Measurements from ENCODE around the gene LINC00632. TPM values are rescaled to one million over a fixed set of nuclear protein-coding genes. Genes with fewer than 3 reads are reported as not detected.

The LINC00632 gene
- total and polyA plus RNA-seq, 4 donors, result 0.57 to 106 (median 56.5) TPM

GRCh38 chrX:140766024-140766611 lies 56.6 kb downstream of the LINC00632 start:
- peak overlapping the region in 1 of 2 donors; percentile 75 for H3K9ac ChIP-seq (ENCODE audit: insufficient read depth in 1 of 2, low read length in 2 of 2)
- H3K4me1 ChIP-seq (ENCODE audit: control insufficient read depth in 5 of 5, insufficient read depth in 5 of 5, low read length in 5 of 5), result peaks cover 0 to 4% (median 0%) of the 10 kb centered on the region in 5 donors
- no peak overlapping the region for H3K4me3 ChIP-seq
- no peaks in the 10 kb centered on the region for H3K9me3 ChIP-seq (ENCODE audit: control insufficient read depth in 4 of 4, insufficient read depth in 3 of 4, low read length in 3 of 4)
- no peaks in the 10 kb centered on the region for H3K36me3 ChIP-seq (ENCODE audit: control insufficient read depth in 4 of 4, insufficient read depth in 4 of 4, low read length in 4 of 4)
- peaks cover 0 to 6% (median 5%) of the 10 kb centered on the region in 3 donors for H3K27me3 ChIP-seq (ENCODE audit: control insufficient read depth in 3 of 3, insufficient read depth in 3 of 3, low read length in 2 of 3)
- no peak overlapping the region for H3K27ac ChIP-seq (ENCODE audit: low read depth in 1 of 2, low read length in 1 of 2)
- 11% methylated on average over 8 of the region's 8 CpGs for WGBS, 2 donors
- peak; percentile 66 to 87 (median 83) for DNase-seq
- TF ChIP-seq CTCF (IDR thresholded peaks at IDR 0.05; ENCODE audit: control extremely low read depth, extremely low read depth), result peak; percentile 49
- ATAC-seq (ENCODE audit: insufficient read depth, low FRiP score), result no peak

DNA sequence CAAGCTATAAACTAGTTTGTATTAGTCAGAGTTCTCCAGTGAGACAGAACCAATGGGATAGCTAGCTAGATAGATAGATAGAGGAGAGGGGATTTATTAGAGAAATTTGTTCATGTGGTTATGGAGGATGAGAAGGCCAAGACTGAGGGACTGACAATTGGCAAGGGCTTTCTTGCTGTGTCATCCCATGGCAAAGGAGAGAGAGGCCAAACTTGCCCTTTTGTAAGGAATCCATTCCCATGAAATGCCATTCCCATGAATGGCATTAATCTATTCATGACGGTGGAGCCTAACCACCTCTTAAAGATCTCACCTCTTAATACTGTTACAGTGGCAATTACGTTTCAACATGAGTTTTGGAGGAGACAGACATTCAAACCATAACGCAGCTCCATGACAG lies 58.1 kb downstream of the LINC00632 start:
- no peaks in the 10 kb centered on the region for H3K36me3 ChIP-seq (ENCODE audit: control insufficient read depth in 4 of 4, insufficient read depth in 4 of 4, low read length in 4 of 4)
- no peak for ATAC-seq (ENCODE audit: insufficient read depth, low FRiP score)

DNA sequence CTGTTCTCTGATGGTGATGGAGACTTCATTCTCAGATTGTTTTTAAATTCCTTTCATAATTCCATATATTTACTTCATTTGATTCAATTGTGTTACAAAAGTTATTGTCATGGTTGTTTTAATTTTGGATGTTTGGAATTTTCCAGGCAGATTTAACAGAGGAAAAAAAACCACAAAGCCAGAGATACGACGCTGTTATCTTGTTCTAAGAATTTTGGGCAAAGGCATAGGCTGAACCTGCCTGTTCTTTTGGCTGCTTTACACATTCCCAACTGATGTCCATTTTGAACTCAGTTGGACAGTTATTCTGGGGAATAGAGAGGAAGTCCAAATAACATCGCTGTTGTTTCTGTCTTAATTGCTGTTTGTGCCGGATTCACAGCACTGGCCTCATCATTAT lies 65.7 kb downstream of the LINC00632 start:
- WGBS, 2 donors, result 89 to 94% methylated on average over 4 of the region's 4 CpGs
- no peaks in the 10 kb centered on the region for H3K36me3 ChIP-seq (ENCODE audit: control insufficient read depth in 4 of 4, insufficient read depth in 4 of 4, low read length in 4 of 4)
- no peak overlapping the region for H3K27ac ChIP-seq (ENCODE audit: low read depth in 1 of 2, low read length in 1 of 2)
- peaks cover 0 to 4% (median 0%) of the 10 kb centered on the region in 4 donors for H3K9me3 ChIP-seq (ENCODE audit: control insufficient read depth in 4 of 4, insufficient read depth in 3 of 4, low read length in 3 of 4)
- no peaks in the 10 kb centered on the region for H3K4me1 ChIP-seq (ENCODE audit: control insufficient read depth in 5 of 5, insufficient read depth in 5 of 5, low read length in 5 of 5)
- H3K9ac ChIP-seq (ENCODE audit: insufficient read depth in 1 of 2, low read length in 2 of 2), result no peak overlapping the region
- H3K27me3 ChIP-seq (ENCODE audit: control insufficient read depth in 3 of 3, insufficient read depth in 3 of 3, low read length in 2 of 3), result peaks cover 0 to 6% (median 0%) of the 10 kb centered on the region in 3 donors
- H3K4me3 ChIP-seq, result no peak overlapping the region
- no peak for TF ChIP-seq CTCF (IDR thresholded peaks at IDR 0.05; ENCODE audit: control extremely low read depth, extremely low read depth)
- no peak for DNase-seq
- peak; percentile 19 for ATAC-seq (ENCODE audit: insufficient read depth, low FRiP score)

More for the DNA sequence above, 58.1 kb downstream of the LINC00632 start:
- DNase-seq, result no peak
- 64 to 74% methylated on average over 3 of the region's 3 CpGs for WGBS, 2 donors
- no peak overlapping the region for H3K27ac ChIP-seq (ENCODE audit: low read depth in 1 of 2, low read length in 1 of 2)
- peaks cover 0 to 4% (median 0%) of the 10 kb centered on the region in 5 donors for H3K4me1 ChIP-seq (ENCODE audit: control insufficient read depth in 5 of 5, insufficient read depth in 5 of 5, low read length in 5 of 5)
- TF ChIP-seq CTCF (IDR thresholded peaks at IDR 0.05; ENCODE audit: control extremely low read depth, extremely low read depth), result no peak
- H3K9ac ChIP-seq (ENCODE audit: insufficient read depth in 1 of 2, low read length in 2 of 2), result no peak overlapping the region
- peaks cover 0 to 6% (median 5%) of the 10 kb centered on the region in 3 donors for H3K27me3 ChIP-seq (ENCODE audit: control insufficient read depth in 3 of 3, insufficient read depth in 3 of 3, low read length in 2 of 3)
- no peak overlapping the region for H3K4me3 ChIP-seq
- H3K9me3 ChIP-seq (ENCODE audit: control insufficient read depth in 4 of 4, insufficient read depth in 3 of 4, low read length in 3 of 4), result no peaks in the 10 kb centered on the region

Data from lung (tissue), 12 donors.